ENCODE results near the gene ASCC1.

- TF ChIP-seq POLR2A (IDR thresholded peaks at IDR 0.05) (no peak), POLR2AphosphoS5 (IDR thresholded peaks at IDR 0.05; ENCODE audit: insufficient read depth in 1 of 2, low read depth in 1 of 2) (no peak), CTCF (IDR thresholded peaks at IDR 0.05) (no peak)
Observed at GRCh38 chr10:72069751-72070526, 146.1 kb downstream of the ASCC1 start.
